ENCODE results near the gene TBX2.
A peak's percentile ranks its signal among the peaks of the same experiment; 100 is the strongest.

TBX2 gene

DNA sequence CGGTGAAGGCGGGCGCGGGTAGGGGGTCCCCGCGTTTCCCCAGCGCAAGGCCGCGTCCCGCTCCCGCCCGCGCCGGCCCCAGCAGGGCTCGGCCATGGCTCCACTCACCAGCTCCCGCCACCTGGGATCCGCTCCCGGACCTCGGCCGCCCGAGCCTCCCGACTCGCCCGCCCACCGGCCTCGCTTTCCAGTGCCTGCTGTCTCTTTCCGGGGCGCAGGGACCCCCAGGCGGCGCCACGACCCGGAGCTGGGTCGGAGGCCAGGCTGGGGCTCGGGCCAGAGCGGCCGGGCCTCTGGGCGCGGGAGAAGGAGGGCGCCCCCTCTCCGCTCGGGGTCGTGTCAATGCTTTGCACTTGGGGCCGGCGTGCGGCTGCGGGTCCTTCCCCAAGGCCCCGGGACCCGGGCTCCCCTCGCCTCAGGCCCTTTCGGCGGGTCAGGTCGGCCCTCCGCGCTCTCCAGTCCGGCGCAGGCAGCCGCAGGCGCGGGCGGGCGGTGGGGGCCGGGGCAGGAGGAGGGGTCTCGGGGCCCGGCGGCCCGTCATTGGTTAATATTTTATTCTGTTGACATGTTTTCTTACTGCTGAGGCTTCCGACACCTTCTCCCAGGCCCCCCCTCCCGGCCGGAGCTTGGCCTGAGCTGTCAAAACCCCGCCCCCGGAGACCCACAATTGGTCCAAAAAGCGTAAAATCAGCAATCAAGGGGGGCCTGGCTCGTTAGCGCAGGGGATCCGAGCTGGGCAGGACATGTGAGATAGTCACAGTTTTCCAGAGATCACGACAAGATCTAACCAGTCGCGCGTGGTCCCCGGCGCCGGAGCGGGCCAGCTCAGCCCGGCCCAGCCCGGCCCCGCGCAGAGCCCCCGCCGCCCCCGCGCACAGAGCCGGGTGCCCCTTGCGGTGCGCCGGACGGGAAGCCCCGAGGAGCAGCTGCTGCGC, at the start of gene TBX2:
TSS of gene TBX2 (plus strand) at position 713 of the 935 bp plus-strand sequence. CDS start 334 bp downstream, outside the sequence.
- no peak within 1 kb of the TSS for H3K27ac ChIP-seq
- POLR2A ChIA-PET (ENCODE audit: low non-redundant PET): no interaction called here
- CTCF ChIA-PET: interaction anchor here (0.5 to 1.6 kb wide), 4 partner anchors 10 to 1167 kb away, joined by 3 to 8 read pairs (median 5); no protein-coding TSS in a partner anchor
- peak; percentile 39 for DNase-seq (ENCODE audit: low spot score)
- TF ChIP-seq, protein P1, sequence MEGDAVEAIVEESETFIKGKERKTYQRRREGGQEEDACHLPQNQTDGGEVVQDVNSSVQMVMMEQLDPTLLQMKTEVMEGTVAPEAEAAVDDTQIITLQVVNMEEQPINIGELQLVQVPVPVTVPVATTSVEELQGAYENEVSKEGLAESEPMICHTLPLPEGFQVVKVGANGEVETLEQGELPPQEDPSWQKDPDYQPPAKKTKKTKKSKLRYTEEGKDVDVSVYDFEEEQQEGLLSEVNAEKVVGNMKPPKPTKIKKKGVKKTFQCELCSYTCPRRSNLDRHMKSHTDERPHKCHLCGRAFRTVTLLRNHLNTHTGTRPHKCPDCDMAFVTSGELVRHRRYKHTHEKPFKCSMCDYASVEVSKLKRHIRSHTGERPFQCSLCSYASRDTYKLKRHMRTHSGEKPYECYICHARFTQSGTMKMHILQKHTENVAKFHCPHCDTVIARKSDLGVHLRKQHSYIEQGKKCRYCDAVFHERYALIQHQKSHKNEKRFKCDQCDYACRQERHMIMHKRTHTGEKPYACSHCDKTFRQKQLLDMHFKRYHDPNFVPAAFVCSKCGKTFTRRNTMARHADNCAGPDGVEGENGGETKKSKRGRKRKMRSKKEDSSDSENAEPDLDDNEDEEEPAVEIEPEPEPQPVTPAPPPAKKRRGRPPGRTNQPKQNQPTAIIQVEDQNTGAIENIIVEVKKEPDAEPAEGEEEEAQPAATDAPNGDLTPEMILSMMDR (conservative IDR thresholded peaks at IDR 0.05; ENCODE audit: low read depth): no peak

DNA sequence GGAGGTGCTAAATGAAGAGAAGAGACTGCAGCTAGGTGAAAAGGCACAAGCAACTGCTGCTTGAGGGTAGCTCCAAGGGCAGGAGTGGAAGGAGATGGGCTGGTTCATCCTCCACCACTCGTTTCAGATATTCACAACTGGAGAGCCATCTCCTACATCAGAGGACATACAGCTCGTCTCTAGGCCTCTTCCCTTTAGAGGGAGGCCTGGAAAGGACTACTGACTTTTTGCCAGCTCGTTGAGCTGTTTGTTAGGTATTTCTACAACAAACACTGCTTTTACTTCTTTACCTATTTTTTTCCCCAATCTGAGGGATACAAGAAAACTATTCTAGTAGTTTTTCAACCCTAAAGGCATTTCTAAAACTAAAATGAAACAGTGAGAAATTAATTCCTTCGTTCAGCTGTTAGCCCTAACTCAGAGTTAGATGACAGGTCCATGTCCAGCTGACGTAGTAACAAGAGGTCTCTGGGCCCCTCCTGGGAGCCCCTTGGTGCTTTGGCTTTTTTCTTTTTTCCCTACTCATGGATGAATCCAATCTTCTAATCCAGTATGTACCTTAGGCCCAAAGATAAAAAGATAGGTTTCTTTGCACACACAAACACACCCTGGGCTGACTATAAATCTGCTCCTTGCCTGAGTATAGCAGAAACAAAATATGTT, 47.8 kb upstream of the TBX2 start:
- H3K27ac ChIP-seq: no peak overlapping the region
- DNase-seq (ENCODE audit: low spot score): no peak
- POLR2A ChIA-PET (ENCODE audit: low non-redundant PET): no interaction called here
- CTCF ChIA-PET: interaction anchor here (0.7 kb wide), 2 partner anchors 10 to 631 kb away, joined by 3 read pairs; no protein-coding TSS in a partner anchor
- TF ChIP-seq, protein P1 (conservative IDR thresholded peaks at IDR 0.05; ENCODE audit: low read depth): no peak

DNA sequence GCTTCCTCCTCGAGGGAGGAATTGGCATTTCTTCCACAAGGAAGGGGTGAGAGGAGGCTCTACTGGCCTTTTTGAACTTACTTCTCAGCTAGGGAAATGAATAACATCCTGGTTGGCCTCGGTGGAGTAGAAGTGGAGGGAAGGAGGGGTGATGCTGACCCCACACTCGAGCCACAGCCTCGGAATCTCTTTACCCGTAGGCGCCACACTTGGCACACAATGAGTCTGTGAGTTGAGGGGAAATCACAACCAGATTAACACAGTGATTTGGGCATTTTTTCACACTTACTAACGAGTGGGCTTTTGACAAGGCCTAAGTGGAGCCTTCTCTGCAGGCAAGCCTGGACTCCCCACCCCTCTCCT, 47.3 kb upstream of the TBX2 start:
- POLR2A ChIA-PET (ENCODE audit: low non-redundant PET): no interaction called here
- DNase-seq (ENCODE audit: low spot score): no peak
- TF ChIP-seq, protein P1 (conservative IDR thresholded peaks at IDR 0.05; ENCODE audit: low read depth): no peak
- CTCF ChIA-PET: no interaction called here
- H3K27ac ChIP-seq: no peak overlapping the region

DNA sequence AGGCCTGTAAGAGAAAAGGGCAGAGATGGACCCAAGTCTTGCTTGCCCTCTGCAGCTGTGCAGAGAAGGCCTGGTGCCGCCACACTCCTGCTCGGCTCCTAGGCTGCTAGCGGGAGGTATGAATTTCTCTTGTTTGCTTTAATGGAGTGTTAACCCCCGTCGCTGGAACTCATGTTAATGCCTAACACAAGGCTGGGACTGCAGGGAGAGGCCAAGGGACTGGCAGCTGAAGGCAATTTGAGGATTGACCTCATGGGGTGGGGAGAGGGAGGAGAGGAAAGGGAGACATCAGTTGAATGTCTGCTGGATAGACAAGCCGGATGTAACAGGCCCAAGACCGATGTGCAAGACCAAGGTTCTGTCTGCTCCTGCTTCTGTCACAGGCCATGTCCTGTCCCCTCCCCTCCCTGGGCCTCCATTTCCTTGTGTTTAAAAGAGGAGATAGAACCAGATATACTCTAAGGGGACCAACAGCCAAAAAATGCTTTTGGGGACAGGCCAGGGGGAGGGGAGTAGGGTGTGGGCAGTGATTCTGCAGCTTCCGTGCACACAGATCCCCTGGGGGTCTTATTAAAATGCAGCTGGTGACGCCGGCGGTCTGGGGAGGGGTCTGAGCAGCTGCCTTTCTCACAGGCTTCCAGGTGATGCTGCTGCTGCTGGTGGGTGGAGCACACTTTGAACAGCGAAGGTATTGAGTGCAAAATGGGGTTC, 46.7 kb upstream of the TBX2 start:
- H3K27ac ChIP-seq: no peak overlapping the region
- CTCF ChIA-PET: no interaction called here
- TF ChIP-seq, protein P1 (conservative IDR thresholded peaks at IDR 0.05; ENCODE audit: low read depth): no peak
- POLR2A ChIA-PET (ENCODE audit: low non-redundant PET): no interaction called here
- DNase-seq (ENCODE audit: low spot score): no peak

DNA sequence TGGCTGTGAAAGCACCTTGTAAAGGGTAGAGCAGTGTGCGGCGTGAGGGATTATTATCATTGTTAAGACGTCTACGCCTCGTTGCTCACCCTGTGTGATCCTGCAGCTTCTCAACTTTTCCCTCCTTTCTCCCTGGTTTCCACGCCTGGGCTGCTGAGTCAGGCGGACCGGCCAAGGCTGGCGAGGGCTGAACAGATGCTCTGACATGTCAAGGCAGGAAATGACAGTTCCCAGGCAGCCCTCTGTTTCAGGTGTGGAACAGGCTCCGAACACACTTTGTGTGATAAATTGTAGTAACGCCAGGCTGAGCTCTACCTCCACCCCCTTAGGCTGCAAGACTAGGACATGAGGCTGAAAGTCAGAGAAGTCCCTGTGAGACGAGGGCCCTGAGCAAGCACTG, 46.0 kb upstream of the TBX2 start:
- TF ChIP-seq, protein P1 (conservative IDR thresholded peaks at IDR 0.05; ENCODE audit: low read depth): no peak
- DNase-seq (ENCODE audit: low spot score): no peak
- POLR2A ChIA-PET (ENCODE audit: low non-redundant PET): no interaction called here
- peak overlapping the region; percentile 7; the same call in 1 of the 2 replicates for H3K27ac ChIP-seq
- CTCF ChIA-PET: no interaction called here
